Effector memory CD8-positive, alpha-beta T cell (primary cell): Measurements from ENCODE around the gene DYRK3.

Source experiments
- ATAC-seq: fragments of 150-1000 bp; cut with Tn5 transposase; replicated peaks from 2 replicates; pipeline ENCODE4 v1.10.0; 2021; ENCODE audit warnings: mild to moderate bottlenecking, moderate library complexity
- DNase-seq, 3 experiments: peaks; one replicate each; pipeline ENCODE4 v3.0.0; 2021
- H3K27ac Mint-ChIP-seq, 2 donors: one replicate each; pipeline ENCODE4 v1.8.0; 2022; ENCODE audit warnings: mild to moderate bottlenecking in 2 of 2, mixed read lengths in 2 of 2, moderate library complexity in 2 of 2
- H3K27me3 Mint-ChIP-seq, 2 donors: one replicate each; pipeline ENCODE4 v1.8.0; 2022; ENCODE audit warnings: mixed read lengths in 2 of 2
- H3K36me3 Mint-ChIP-seq: one replicate; pipeline ENCODE4 v1.8.0; 2022; ENCODE audit warnings: mild to moderate bottlenecking, moderate library complexity, mixed read lengths; ENCODE audit not compliant: insufficient read depth
- H3K4me1 Mint-ChIP-seq, 2 donors: one replicate each; pipeline ENCODE4 v1.8.0; 2022; ENCODE audit warnings: low read depth in 2 of 2, mixed read lengths in 2 of 2
- H3K4me3 Mint-ChIP-seq, 2 donors: one replicate each; pipeline ENCODE4 v1.8.0; 2022; ENCODE audit warnings: mild to moderate bottlenecking in 2 of 2, mixed read lengths in 2 of 2, moderate library complexity in 2 of 2
- H3K9me3 Mint-ChIP-seq, 2 donors: one replicate each; pipeline ENCODE4 v1.8.0; 2022; ENCODE audit warnings: mixed read lengths in 2 of 2

DYRK3 gene

DNA sequence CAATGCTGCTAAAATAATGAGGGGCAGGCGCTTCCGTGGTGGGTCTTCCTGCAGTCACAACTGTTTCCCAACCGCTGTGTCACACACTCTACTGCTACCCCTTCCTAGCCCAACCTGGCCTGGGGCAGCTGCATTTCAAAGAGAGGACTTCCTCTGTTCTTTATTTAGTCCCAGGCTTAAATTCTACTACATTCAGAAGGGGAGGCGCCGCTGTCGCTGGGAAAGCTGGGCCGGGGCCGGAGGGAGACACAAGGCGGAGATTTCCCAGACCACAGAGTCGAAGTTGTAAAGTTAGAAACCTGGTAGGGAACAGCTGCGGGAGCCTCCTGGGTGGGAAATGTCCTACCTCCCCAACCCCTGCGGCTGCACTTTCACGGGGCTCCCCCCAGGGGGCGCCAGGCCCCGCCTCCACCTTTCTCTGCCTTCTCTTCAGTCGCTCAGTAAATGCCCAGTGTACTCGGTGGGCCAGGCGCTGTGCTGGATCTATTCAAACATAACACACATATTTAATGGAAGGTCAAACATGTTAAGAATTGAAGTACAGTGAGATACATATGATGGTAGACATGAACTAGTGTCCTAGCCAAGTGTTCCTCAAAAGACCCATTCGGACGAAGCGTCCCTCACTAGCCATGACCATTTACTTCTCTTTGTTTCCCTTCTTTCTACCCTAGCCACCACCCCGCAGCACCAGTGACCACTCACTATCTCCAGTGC lies 23.1 kb downstream of the DYRK3 start:
- H3K4me3 Mint-ChIP-seq = no peak overlapping the region
- peaks cover 4 to 9% of the 10 kb centered on the region in 2 donors for H3K4me1 Mint-ChIP-seq
- H3K27ac Mint-ChIP-seq = no peak overlapping the region
- DNase-seq = peak; percentile 53 to 60 (median 55)
- H3K27me3 Mint-ChIP-seq = peaks cover 32 to 69% of the 10 kb centered on the region in 2 donors
- H3K9me3 Mint-ChIP-seq = no peaks in the 10 kb centered on the region
- H3K36me3 Mint-ChIP-seq = no peaks in the 10 kb centered on the region
- peak; percentile 83 for ATAC-seq

DNA sequence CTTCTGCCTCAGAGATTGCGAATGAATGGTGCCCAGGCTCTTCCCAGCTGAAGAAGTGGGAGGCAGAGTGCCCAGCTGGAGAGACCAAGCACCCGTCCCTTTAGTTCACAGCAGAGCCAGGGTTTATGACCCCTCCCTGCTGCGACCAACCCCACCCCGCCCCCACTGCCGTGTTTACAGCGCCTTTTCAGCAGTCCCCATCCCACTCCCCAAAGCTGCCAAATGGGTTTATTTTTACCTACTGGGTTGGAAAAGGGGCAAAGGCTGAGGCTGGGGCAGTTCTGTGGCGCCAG lies 23.6 kb downstream of the DYRK3 start:
- no peak overlapping the region for H3K27ac Mint-ChIP-seq
- peaks cover 32 to 70% of the 10 kb centered on the region in 2 donors for H3K27me3 Mint-ChIP-seq
- H3K9me3 Mint-ChIP-seq = no peaks in the 10 kb centered on the region
- ATAC-seq (no peak), DNase-seq (no peak)
- H3K4me1 Mint-ChIP-seq = peaks cover 6 to 12% of the 10 kb centered on the region in 2 donors
- H3K36me3 Mint-ChIP-seq = no peaks in the 10 kb centered on the region
- H3K4me3 Mint-ChIP-seq = no peak overlapping the region

GRCh38 chr1:206660136-206660535 lies 24.8 kb downstream of the DYRK3 start:
- Mint-ChIP-seq H3K4me3 (no peak overlapping the region), H3K4me1 (peaks cover 7 to 12% of the 10 kb centered on the region in 2 donors), H3K36me3 (no peaks in the 10 kb centered on the region), H3K27me3 (peaks cover 32 to 70% of the 10 kb centered on the region in 2 donors), H3K27ac (no peak overlapping the region), H3K9me3 (no peaks in the 10 kb centered on the region)
- DNase-seq (no peak), ATAC-seq (no peak)

DNA sequence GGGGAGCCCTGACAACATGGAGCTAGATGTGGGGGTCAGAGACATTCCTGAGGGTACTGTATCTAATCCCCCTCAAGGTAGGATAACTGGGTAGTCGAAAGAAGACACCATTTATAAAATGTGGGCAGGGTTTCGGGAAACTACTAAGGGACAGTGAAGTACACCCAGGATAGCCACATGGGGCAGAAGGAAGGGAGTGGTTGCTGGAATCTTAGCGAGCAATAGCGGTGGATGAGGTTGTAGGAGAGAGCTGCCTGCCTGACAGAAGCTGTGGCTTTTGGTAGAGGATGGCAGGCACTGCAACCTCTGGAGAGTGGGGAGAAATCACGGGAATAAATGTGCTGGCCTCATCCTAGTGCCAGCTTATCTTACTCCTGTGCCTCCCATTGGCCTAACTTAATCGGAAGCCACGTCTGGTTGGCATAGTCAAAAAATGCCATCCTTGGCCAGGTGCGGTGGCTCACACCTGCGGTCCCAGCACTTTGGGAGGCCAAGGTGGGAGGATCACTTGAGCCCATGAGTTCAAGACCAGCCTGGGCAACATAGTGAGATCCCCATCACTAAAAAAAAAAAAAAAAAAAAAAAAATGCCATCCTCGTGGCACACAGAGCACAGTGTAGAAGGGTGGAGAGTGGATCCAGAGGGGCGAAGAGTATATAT lies 26.0 kb downstream of the DYRK3 start:
- no peaks in the 10 kb centered on the region for H3K9me3 Mint-ChIP-seq
- H3K4me1 Mint-ChIP-seq = peaks cover 7 to 12% of the 10 kb centered on the region in 2 donors
- peaks cover 32 to 70% of the 10 kb centered on the region in 2 donors for H3K27me3 Mint-ChIP-seq
- ATAC-seq (no peak), DNase-seq (no peak)
- no peak overlapping the region for H3K27ac Mint-ChIP-seq
- H3K4me3 Mint-ChIP-seq = no peak overlapping the region
- H3K36me3 Mint-ChIP-seq = no peaks in the 10 kb centered on the region

GRCh38 chr1:206662396-206663092 lies 27.2 kb downstream of the DYRK3 start:
- Mint-ChIP-seq H3K4me1 (peaks cover 7 to 13% of the 10 kb centered on the region in 2 donors), H3K27me3 (peaks cover 26 to 57% of the 10 kb centered on the region in 2 donors), H3K36me3 (no peaks in the 10 kb centered on the region), H3K9me3 (no peaks in the 10 kb centered on the region), H3K27ac (no peak overlapping the region), H3K4me3 (no peak overlapping the region)
- ATAC-seq = no peak
- no peak for DNase-seq

GRCh38 chr1:206663362-206663761 lies 28.0 kb downstream of the DYRK3 start:
- Mint-ChIP-seq H3K4me1 (peaks cover 15 to 19% of the 10 kb centered on the region in 2 donors), H3K9me3 (no peaks in the 10 kb centered on the region), H3K27ac (no peak overlapping the region), H3K36me3 (no peaks in the 10 kb centered on the region), H3K4me3 (no peak overlapping the region), H3K27me3 (peaks cover 18 to 49% of the 10 kb centered on the region in 2 donors)
- DNase-seq (no peak), ATAC-seq (no peak)

GRCh38 chr1:206663832-206664652 lies 28.7 kb downstream of the DYRK3 start:
- peak; percentile 84 for ATAC-seq
- Mint-ChIP-seq H3K36me3 (no peaks in the 10 kb centered on the region), H3K27me3 (peaks cover 12 to 42% of the 10 kb centered on the region in 2 donors), H3K27ac (no peak overlapping the region), H3K4me3 (no peak overlapping the region), H3K9me3 (no peaks in the 10 kb centered on the region), H3K4me1 (peaks cover 12 to 18% of the 10 kb centered on the region in 2 donors)
- peak; percentile 76 to 77 (median 76) for DNase-seq

DNA sequence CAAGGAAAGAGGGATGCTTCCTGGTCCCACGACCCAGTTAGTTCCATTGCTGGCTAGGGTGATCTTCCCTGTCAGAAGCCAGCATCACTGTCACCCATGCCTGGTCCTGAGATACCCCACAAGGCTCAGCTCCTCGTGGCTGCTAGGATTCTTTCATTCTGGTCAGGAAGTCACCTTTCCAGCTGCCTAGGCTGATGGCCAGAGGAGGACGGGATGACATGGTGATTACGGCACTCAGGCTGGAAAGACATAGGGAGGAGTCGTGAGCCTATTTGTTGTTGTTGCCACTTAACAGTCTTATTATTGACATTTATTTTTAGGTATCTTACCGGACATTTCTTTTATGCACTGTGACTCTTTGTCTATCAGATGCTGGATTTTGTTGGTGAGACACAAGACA lies 29.4 kb downstream of the DYRK3 start:
- Mint-ChIP-seq H3K36me3 (no peaks in the 10 kb centered on the region), H3K4me3 (no peak overlapping the region), H3K27ac (no peak overlapping the region), H3K27me3 (peaks cover 12 to 35% of the 10 kb centered on the region in 2 donors), H3K9me3 (no peaks in the 10 kb centered on the region), H3K4me1 (peaks cover 12 to 18% of the 10 kb centered on the region in 2 donors)
- DNase-seq = no peak
- no peak for ATAC-seq

- Mint-ChIP-seq H3K9me3 (no peaks in the 10 kb centered on the region), H3K27ac (peak overlapping the region in 1 of 2 donors; percentile 8), H3K4me3 (no peak overlapping the region), H3K4me1 (peaks cover 12 to 18% of the 10 kb centered on the region in 2 donors), H3K27me3 (peaks cover 12 to 24% of the 10 kb centered on the region in 2 donors), H3K36me3 (no peaks in the 10 kb centered on the region)
- ATAC-seq = no peak
- no peak for DNase-seq
Observed at GRCh38 chr1:206666031-206666561, 30.8 kb downstream of the DYRK3 start.

DNA sequence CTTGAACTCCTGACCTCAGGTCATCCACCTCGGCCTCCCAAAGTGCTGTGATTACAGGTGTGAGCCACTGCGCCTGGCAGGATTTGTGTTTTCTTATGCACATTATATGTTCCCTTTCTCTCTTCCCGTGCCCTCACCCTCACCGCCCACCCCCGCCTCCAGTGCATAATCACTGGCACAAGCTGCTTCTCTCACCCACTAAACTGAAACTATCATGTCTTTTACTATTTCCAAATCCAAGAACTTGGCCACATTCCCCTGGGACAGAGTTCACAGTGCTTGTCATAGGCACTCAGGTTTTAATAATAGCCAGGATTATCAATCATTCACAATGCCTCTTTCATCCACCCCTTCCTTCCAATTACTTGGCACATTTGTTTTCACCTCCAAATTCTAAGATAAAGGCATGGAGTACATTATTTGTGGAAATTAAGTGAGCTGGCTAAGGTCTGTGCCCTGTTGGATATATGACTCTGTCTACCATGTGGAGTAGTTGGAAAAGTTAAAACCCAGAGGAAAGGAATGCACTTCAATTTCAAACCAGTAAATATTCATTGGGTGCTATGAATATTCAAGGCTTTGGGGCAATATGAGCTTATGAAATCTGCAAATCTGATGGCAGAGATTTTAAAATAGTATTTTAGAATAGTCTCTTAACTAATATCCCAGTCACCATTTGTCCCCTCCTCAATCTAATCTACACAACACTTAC lies 31.8 kb downstream of the DYRK3 start:
- H3K27ac Mint-ChIP-seq = peak overlapping the region; percentile 6 to 74
- peak overlapping the region in 1 of 2 donors; percentile 54 for H3K4me3 Mint-ChIP-seq
- H3K9me3 Mint-ChIP-seq = no peaks in the 10 kb centered on the region
- no peaks in the 10 kb centered on the region for H3K36me3 Mint-ChIP-seq
- peaks cover 10 to 14% of the 10 kb centered on the region in 2 donors for H3K27me3 Mint-ChIP-seq
- peaks cover 12 to 18% of the 10 kb centered on the region in 2 donors for H3K4me1 Mint-ChIP-seq
- no peak for DNase-seq
- ATAC-seq = no peak

- Mint-ChIP-seq H3K27ac (peak overlapping the region; percentile 6 to 74), H3K4me3 (peak overlapping the region; percentile 4 to 54), H3K9me3 (no peaks in the 10 kb centered on the region), H3K4me1 (peaks cover 12 to 17% of the 10 kb centered on the region in 2 donors), H3K36me3 (no peaks in the 10 kb centered on the region), H3K27me3 (peaks cover 0 to 2% of the 10 kb centered on the region in 2 donors)
- ATAC-seq (peak; percentile 36), DNase-seq (no peak)
Observed at GRCh38 chr1:206668351-206668750, 33.0 kb downstream of the DYRK3 start.

DNA sequence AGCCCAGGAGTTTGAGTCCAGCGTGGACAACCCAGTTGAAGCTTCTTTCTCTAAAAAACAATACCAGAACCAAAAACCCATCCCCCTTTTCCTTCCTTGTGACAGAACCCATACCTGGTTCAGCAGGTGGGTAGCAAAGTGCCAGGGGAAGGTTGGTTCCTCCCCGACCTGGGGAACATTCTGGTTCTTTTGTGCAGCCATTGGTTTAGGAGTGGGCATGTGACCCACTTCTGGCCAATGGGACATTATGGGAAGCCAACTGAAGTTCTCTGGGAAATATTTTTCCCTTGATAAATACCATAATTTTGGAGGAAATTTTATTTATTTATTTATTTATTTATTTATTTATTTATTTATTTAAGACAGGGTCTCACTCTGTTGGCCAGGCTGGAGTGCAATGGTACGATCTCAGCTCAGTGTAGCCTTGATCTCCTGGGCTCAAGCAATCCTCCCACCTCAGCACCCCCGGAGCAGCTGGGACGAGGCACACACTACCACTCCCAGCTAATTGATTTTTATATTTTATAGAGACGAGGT lies 33.6 kb downstream of the DYRK3 start:
- no peak for DNase-seq
- peak overlapping the region in 1 of 2 donors; percentile 74 for H3K27ac Mint-ChIP-seq
- no peak overlapping the region for H3K4me3 Mint-ChIP-seq
- H3K9me3 Mint-ChIP-seq = no peaks in the 10 kb centered on the region
- H3K27me3 Mint-ChIP-seq = no peaks in the 10 kb centered on the region
- H3K36me3 Mint-ChIP-seq = no peaks in the 10 kb centered on the region
- no peak for ATAC-seq
- peaks cover 11 to 13% of the 10 kb centered on the region in 2 donors for H3K4me1 Mint-ChIP-seq
